GM12878 (cell line): ENCODE data around the gene PLAC1. TPM values are rescaled to one million over a fixed set of nuclear protein-coding genes. Genes with fewer than 3 reads are reported as not detected.

Source experiments
- ATAC-seq: fragments of 200-7000 bp; cut with Tn5 transposase; 3 replicates; pipeline ENCODE4 v1.9.1; 2020; ENCODE audit warnings: mild to moderate bottlenecking, moderate library complexity
- BruUV-seq: library from RNA; stranded (reverse); fragments of 400-500 nt; replicated peaks from 2 replicates; lab custom pipeline; 2021; lab: Mats Ljungman, UMichigan
- CTCF ChIA-PET: fragments of 300-600 bp; sonication (Branson Sonifier 250); formaldehyde crosslinking; extraction: SDS; loops from one replicate; lab custom pipeline; 2021; ENCODE audit warnings: inconsistent platforms; lab: Yijun Ruan, JAX
- POLR2A ChIA-PET: fragments of 350-600 bp; formaldehyde crosslinking; extraction: SDS; loops from one replicate; lab custom pipeline; 2021; ENCODE audit warnings: inconsistent platforms; lab: Charles Lee
- RAD21 ChIA-PET: fragments of 300-600 bp; sonication (Branson Sonifier 250); formaldehyde crosslinking; loops from one replicate; lab custom pipeline; 2023; ENCODE audit warnings: antibody characterized with exemption; ENCODE audit not compliant: unreplicated experiment; lab: Charles Lee
- SMC1A ChIA-PET: fragments of 300-600 bp; sonication (Branson Sonifier 250); formaldehyde crosslinking; loops from one replicate; lab custom pipeline; 2023; ENCODE audit not compliant: unreplicated experiment, uncharacterized antibody; lab: Charles Lee
- DNase-seq: peaks from one replicate; pipeline ENCODE4 v3.0.0-alpha.2; 2011; ENCODE audit warnings: low read depth, low spot score
- FAIRE-seq: peaks from 3 replicates; lab custom pipeline; 2011; peaks lifted over from hg19 to GRCh38; lab: Jason Lieb, UNC
- H2AFZ ChIP-seq: 2 replicates; pipeline ENCODE4 v1.6.0; 2011; ENCODE audit warnings: low read depth, low read length, control low read depth; ENCODE audit not compliant: control insufficient read depth
- H3K27ac ChIP-seq: 2 replicates; pipeline ENCODE4 v1.5.1; 2011; ENCODE audit warnings: control low read depth; ENCODE audit not compliant: control insufficient read depth, insufficient read depth
- H3K27me3 ChIP-seq, 2 experiments: replicated peaks in 1 of 2; 2 replicates each; pipeline versions ENCODE4 v1.6.0 to v1.6.1; 2011; ENCODE audit warnings: low read length in 1 of 2; ENCODE audit not compliant: control insufficient read depth in 2 of 2, insufficient read depth in 2 of 2
- H3K36me3 ChIP-seq, 2 experiments: 2 replicates each; pipeline ENCODE4 v1.5.1; 2011; ENCODE audit warnings: low read length in 1 of 2; ENCODE audit not compliant: control insufficient read depth in 2 of 2, insufficient read depth in 2 of 2
- H3K4me1 ChIP-seq: 2 replicates; pipeline ENCODE4 v1.6.1; 2011; ENCODE audit warnings: mild to moderate bottlenecking, low read length, moderate library complexity, mixed read lengths; ENCODE audit not compliant: control insufficient read depth, insufficient read depth
- H3K4me2 ChIP-seq: 2 replicates; pipeline ENCODE4 v1.6.0; 2011; ENCODE audit warnings: control low read depth; ENCODE audit not compliant: control insufficient read depth, insufficient read depth
- H3K4me3 ChIP-seq: fragments of 200-600 bp; sonication (generic); 2 replicates; pipeline ENCODE4 v1.5.1; 2016
- H3K79me2 ChIP-seq: 2 replicates; pipeline ENCODE4 v1.6.0; 2011; ENCODE audit warnings: low read length; ENCODE audit not compliant: control insufficient read depth, insufficient read depth
- H3K9ac ChIP-seq: 2 replicates; pipeline ENCODE4 v1.8.0; 2011; ENCODE audit warnings: low read length, control low read depth, mixed read lengths; ENCODE audit not compliant: control insufficient read depth, insufficient read depth
- H3K9me3 ChIP-seq: replicated peaks from 3 replicates; pipeline ENCODE4 v1.5.1; 2011; ENCODE audit warnings: mild to moderate bottlenecking, low read length; ENCODE audit not compliant: control insufficient read depth, insufficient read depth
- H4K20me1 ChIP-seq: 2 replicates; pipeline ENCODE4 v1.6.0; 2011; ENCODE audit not compliant: control insufficient read depth, insufficient read depth
- BRCA1 ChIP-seq: IDR thresholded peaks from 2 replicates; pipeline ENCODE4 v1.6.1; 2011; ENCODE audit warnings: low read depth, low read length, improper control_type of control experiment
- RUNX3 ChIP-seq: IDR thresholded peaks from 2 replicates; pipeline ENCODE4 v1.6.1; 2012; ENCODE audit warnings: low read length, inconsistent platforms
- SMC3 ChIP-seq: IDR thresholded peaks from 2 replicates; pipeline ENCODE4 v1.6.1; 2011; ENCODE audit warnings: low read length, improper control_type of control experiment, borderline replicate concordance
- SUZ12 ChIP-seq: fragments of 200-600 bp; sonication (generic); IDR thresholded peaks from one replicate; pipeline ENCODE4 v1.6.1; 2018; ENCODE audit warnings: antibody characterized with exemption, mild to moderate bottlenecking; ENCODE audit not compliant: unreplicated experiment
- ZSCAN29 ChIP-seq: fragments of 450-650 bp; IDR thresholded peaks from 2 replicates; pipeline ENCODE4 v1.6.1; 2017; ENCODE audit warnings: mild to moderate bottlenecking, moderate library complexity
- WGBS: methylation state at CpG from one replicate; pipeline ENCODE4 v1.1.6; 2016; ENCODE audit warnings: low lambda C conversion rate; ENCODE audit not compliant: insufficient replicate concordance, insufficient coverage; ENCODE audit errors: missing lambda C conversion rate; 5-methylcytosine and 5-hydroxymethylcytosine counted together
- in situ Hi-C: fragments of 300-500 bp; cut with MboI; formaldehyde crosslinking; loops from 9 replicates; pipeline ENCODE4 v1.14.3; 2018; ENCODE audit warnings: mixed read lengths
- intact Hi-C: fragments of 100-400 bp; cut with micrococcal nuclease; formaldehyde crosslinking; loops from one replicate; pipeline ENCODE4 v1.14.2; 2022; ENCODE audit not compliant: unreplicated experiment
- polyA plus RNA-seq, 11 experiments: library from polyadenylated mRNA; depleted of rRNA in 4 of 11; unstranded in 6 of 11; stranded (reverse) in 5 of 11; fragments of >200 nt; fragmentation: Nextera tagmentation in 4 of 11; fragmentation: Illumina TruSeq in 1 of 11; extraction: Ambion mirVana in 4 of 11; extraction: Trizol in 1 of 11; gene quantifications; 1 replicate in 1 of 11; 2 replicates in 10 of 11; pipeline versions ENCODE4 v1.2.1 to v1.2.3, GENCODE V29; 2011 to 2016; ENCODE audit warnings: inconsistent platforms in 2 of 11, missing spikeins in 2 of 11, low read depth in 1 of 11
- total RNA-seq, 4 experiments: library from RNA; depleted of rRNA in 3 of 4; stranded (reverse); fragments of >200 nt in 3 of 4; fragmentation: Illumina TruSeq in 1 of 4; extraction: Trizol in 1 of 4; gene quantifications; 2 replicates each; pipeline versions ENCODE4 v1.2.1 to v1.2.3, GENCODE V29; 2013 to 2021

Gene PLAC1
- total and polyA plus RNA-seq, 10 of the 15 experiments (the other 5 are each of a cell fraction or from before 2014, with no cell fraction given) = 0.05 to 0.42 (median 0.17) TPM; not detected in 5

DNA sequence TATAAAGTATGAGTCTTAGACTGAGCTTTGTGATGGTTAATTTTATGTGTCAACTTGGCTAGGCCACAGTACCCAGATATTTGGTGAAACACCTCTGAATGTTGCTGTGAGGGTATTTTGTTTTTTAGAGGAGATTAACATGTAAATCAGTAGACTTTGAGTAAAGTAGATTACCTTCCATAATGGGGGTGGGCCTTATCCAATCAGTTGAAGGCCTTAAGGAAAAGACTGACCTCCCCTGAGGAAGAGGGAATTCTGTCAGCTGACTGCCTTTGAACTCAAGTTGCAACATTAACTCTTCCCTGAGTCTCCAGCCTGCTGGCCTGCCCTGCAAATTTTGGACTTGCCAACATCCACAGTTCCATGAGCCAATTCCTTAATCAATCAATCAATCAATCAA is 66.0 kb downstream of the PLAC1 start:
- RAD21 ChIA-PET = no interaction called here
- SMC1A ChIA-PET = interaction anchor here (1.5 kb wide), 1 partner anchor 40 kb away, joined by 3 read pairs; no protein-coding TSS in a partner anchor
- in situ Hi-C loops (no loop called here), intact Hi-C loops (no loop called here)
- H3K79me2 ChIP-seq = no peaks in the 10 kb centered on the region
- H3K27me3 ChIP-seq = no peaks in the 10 kb centered on the region
- H3K9ac ChIP-seq = no peak overlapping the region
- H2AFZ ChIP-seq = no peak overlapping the region
- ATAC-seq = no peak
- POLR2A ChIA-PET = no interaction called here
- no peaks in the 10 kb centered on the region for H4K20me1 ChIP-seq
- no peak overlapping the region for H3K4me3 ChIP-seq
- H3K4me2 ChIP-seq = no peak overlapping the region
- no peaks in the 10 kb centered on the region for H3K36me3 ChIP-seq
- TF ChIP-seq RUNX3 (no peak), SUZ12 (no peak), SMC3 (no peak)
- TF ChIP-seq, all 136 proteins: peak for 0
- no TSS peak for BruUV-seq
- CTCF ChIA-PET = no interaction called here
- DNase-seq = no peak
- no peaks in the 10 kb centered on the region for H3K9me3 ChIP-seq
- no peak for FAIRE-seq
- no peak overlapping the region for H3K27ac ChIP-seq
- H3K4me1 ChIP-seq = no peaks in the 10 kb centered on the region

GRCh38 chrX:134591502-134591901 is 66.8 kb downstream of the PLAC1 start:
- no peak for FAIRE-seq
- no peaks in the 10 kb centered on the region for H3K4me1 ChIP-seq
- TF ChIP-seq ZSCAN29 = no peak
- no peak for TF ChIP-seq BRCA1
- no peaks in the 10 kb centered on the region for H3K36me3 ChIP-seq
- H3K79me2 ChIP-seq = no peaks in the 10 kb centered on the region
- intact Hi-C loops = no loop called here
- no TSS peak for BruUV-seq
- RAD21 ChIA-PET = no interaction called here
- in situ Hi-C loops = no loop called here
- H2AFZ ChIP-seq = no peak overlapping the region
- H3K27ac ChIP-seq = no peak overlapping the region
- no peak overlapping the region for H3K9ac ChIP-seq
- H3K27me3 ChIP-seq = no peaks in the 10 kb centered on the region
- SMC1A ChIA-PET = no interaction called here
- no peaks in the 10 kb centered on the region for H4K20me1 ChIP-seq
- no peak overlapping the region for H3K4me3 ChIP-seq
- CTCF ChIA-PET = no interaction called here
- ATAC-seq = no peak
- POLR2A ChIA-PET = no interaction called here
- no peak overlapping the region for H3K4me2 ChIP-seq
- DNase-seq = no peak
- no peaks in the 10 kb centered on the region for H3K9me3 ChIP-seq
- 34% methylated on average over 2 of the region's 2 CpGs for WGBS
